Heart left ventricle (tissue), 13 donors: ENCODE data around the gene ABR.

Source experiments
- CTCF ChIP-seq, 12 donors: fragments of 200-600 bp; sonication (generic) in 4 of 12; IDR thresholded peaks; one replicate each; pipeline versions ENCODE4 v1.5.0 to v1.8.0; 2018 to 2022; ENCODE audit warnings: antibody characterized with exemption in 12 of 12, mild to moderate bottlenecking in 5 of 12
- POLR2A ChIP-seq, 2 donors: fragments of 450-650 bp; IDR thresholded peaks; one replicate each; pipeline ENCODE4 v1.6.1; 2017; ENCODE audit warnings: antibody characterized with exemption in 2 of 2, mild to moderate bottlenecking in 2 of 2, moderate library complexity in 2 of 2
- donor health status: ischemic (EF 13 %, LVEDD 7.1; RV severe dilation, severe dysfunction).
- donor health status: DM: no; HTN: yes; CAD: no.
- donor health status: DM: no; HTN: no; CAD: no.
- donor health status: ischemic (EF 25% LVEDD 6.9; RV normal size, moderate dysfunction).
- donor health status: ischemic (EF 25% LVEDD 5.7; RV mildly dilated, moderate dysfunction).
- donor health status: ischemic (EF 35%, LVEDD 5.7; RV mildly dilated, moderate dysfunction).
- donor health status: nonischemic (EF 11% LVEDD 7.7; RV severe dilation, severe dysfunction).
- donor health status: DM: yes; HTN: yes; CAD: no.
- donor health status: PGD.
- donor health status: ischemic (EF 29% LVEDD 5.4; RV normal size, mild dysfunction).
- donor health status: nonischemic (EF 23%, LVEDD 6.1; RV moderate dilation, normal function).

GRCh38 chr17:979212-979538 lies 200.6 kb downstream of the ABR start:
- no peak for TF ChIP-seq CTCF (IDR thresholded peaks at IDR 0.05)
- no peak for TF ChIP-seq POLR2A (IDR thresholded peaks at IDR 0.05)
